HL-60 (cell line): ENCODE data around the gene DIS3L2.

Experiments used
- DNase-seq, 2 experiments: peaks; one replicate each; pipeline ENCODE4 v3.0.0-alpha.2; 2010 to 2020; ENCODE audit warnings: low read depth in 1 of 2, low spot score in 1 of 2
- H3K27ac ChIP-seq: fragments of 250-450 bp; sonication (Bioruptor Pico); replicated peaks from 2 replicates; pipeline ENCODE4 v1.5.1; 2020; ENCODE audit warnings: mild to moderate bottlenecking, moderate library complexity
- H3K27me3 ChIP-seq: fragments of 250-450 bp; sonication (Bioruptor Pico); 2 replicates; pipeline ENCODE4 v1.5.1; 2021; ENCODE audit warnings: mild to moderate bottlenecking, moderate library complexity; ENCODE audit not compliant: insufficient read depth, poor library complexity, severe bottlenecking
- H3K4me3 ChIP-seq: replicated peaks from 2 replicates; pipeline ENCODE4 v1.5.1; 2011; ENCODE audit warnings: mild to moderate bottlenecking, control low read depth, low read length; ENCODE audit not compliant: insufficient read depth
- GABPA ChIP-seq: IDR thresholded peaks from 2 replicates; pipeline ENCODE4 v1.6.1; 2012; ENCODE audit warnings: low read depth
- POLR2AphosphoS5 ChIP-seq: IDR thresholded peaks from 2 replicates; pipeline ENCODE4 v1.6.1; 2012; ENCODE audit warnings: low read depth
- SPI1 ChIP-seq: IDR thresholded peaks from 2 replicates; pipeline ENCODE4 v1.6.1; 2012; ENCODE audit warnings: low read depth, mild to moderate bottlenecking, borderline replicate concordance
- TF ChIP-seq, protein P1 (sequence below): IDR thresholded peaks from one replicate; pipeline ENCODE4 v1.5.1; 2011; ENCODE audit warnings: low read length, control low read depth, inconsistent platforms; ENCODE audit not compliant: insufficient read depth
- TF ChIP-seq, protein P2 (sequence below): IDR thresholded peaks from 2 replicates; pipeline ENCODE4 v1.6.1; 2012; ENCODE audit warnings: low read depth; ENCODE audit not compliant: insufficient replicate concordance

The DIS3L2 gene

DNA sequence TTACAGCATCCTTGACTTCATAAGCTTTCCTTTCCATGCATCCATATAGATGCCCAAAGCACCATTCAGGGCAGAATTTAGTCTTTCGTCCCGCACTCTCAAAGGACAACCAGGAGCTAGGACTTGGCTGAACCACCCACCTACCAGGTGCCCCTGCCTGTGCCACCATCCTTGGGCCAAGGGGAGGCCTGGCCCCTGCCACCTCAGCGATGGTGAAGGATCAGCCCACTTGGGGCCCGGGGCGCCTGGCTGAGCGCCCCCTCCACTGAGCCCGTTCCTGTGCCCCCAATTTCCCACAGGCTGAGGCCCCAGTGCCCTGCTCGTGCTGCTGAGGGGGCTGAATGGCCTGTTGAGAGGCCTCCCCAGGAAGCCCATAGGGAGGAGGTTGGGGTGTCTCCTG, 383.7 kb downstream of the DIS3L2 start:
- TF ChIP-seq, protein P1, sequence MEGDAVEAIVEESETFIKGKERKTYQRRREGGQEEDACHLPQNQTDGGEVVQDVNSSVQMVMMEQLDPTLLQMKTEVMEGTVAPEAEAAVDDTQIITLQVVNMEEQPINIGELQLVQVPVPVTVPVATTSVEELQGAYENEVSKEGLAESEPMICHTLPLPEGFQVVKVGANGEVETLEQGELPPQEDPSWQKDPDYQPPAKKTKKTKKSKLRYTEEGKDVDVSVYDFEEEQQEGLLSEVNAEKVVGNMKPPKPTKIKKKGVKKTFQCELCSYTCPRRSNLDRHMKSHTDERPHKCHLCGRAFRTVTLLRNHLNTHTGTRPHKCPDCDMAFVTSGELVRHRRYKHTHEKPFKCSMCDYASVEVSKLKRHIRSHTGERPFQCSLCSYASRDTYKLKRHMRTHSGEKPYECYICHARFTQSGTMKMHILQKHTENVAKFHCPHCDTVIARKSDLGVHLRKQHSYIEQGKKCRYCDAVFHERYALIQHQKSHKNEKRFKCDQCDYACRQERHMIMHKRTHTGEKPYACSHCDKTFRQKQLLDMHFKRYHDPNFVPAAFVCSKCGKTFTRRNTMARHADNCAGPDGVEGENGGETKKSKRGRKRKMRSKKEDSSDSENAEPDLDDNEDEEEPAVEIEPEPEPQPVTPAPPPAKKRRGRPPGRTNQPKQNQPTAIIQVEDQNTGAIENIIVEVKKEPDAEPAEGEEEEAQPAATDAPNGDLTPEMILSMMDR = no peak
- TF ChIP-seq POLR2AphosphoS5 (no peak), SPI1 (no peak), GABPA (no peak)
- TF ChIP-seq, protein P2, sequence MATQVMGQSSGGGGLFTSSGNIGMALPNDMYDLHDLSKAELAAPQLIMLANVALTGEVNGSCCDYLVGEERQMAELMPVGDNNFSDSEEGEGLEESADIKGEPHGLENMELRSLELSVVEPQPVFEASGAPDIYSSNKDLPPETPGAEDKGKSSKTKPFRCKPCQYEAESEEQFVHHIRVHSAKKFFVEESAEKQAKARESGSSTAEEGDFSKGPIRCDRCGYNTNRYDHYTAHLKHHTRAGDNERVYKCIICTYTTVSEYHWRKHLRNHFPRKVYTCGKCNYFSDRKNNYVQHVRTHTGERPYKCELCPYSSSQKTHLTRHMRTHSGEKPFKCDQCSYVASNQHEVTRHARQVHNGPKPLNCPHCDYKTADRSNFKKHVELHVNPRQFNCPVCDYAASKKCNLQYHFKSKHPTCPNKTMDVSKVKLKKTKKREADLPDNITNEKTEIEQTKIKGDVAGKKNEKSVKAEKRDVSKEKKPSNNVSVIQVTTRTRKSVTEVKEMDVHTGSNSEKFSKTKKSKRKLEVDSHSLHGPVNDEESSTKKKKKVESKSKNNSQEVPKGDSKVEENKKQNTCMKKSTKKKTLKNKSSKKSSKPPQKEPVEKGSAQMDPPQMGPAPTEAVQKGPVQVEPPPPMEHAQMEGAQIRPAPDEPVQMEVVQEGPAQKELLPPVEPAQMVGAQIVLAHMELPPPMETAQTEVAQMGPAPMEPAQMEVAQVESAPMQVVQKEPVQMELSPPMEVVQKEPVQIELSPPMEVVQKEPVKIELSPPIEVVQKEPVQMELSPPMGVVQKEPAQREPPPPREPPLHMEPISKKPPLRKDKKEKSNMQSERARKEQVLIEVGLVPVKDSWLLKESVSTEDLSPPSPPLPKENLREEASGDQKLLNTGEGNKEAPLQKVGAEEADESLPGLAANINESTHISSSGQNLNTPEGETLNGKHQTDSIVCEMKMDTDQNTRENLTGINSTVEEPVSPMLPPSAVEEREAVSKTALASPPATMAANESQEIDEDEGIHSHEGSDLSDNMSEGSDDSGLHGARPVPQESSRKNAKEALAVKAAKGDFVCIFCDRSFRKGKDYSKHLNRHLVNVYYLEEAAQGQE = no peak
- Histone ChIP-seq H3K4me3 (no peak overlapping the region), H3K27me3 (peaks cover 12% of the 10 kb centered on the region), H3K27ac (no peak overlapping the region)
- no peak for DNase-seq

DNA sequence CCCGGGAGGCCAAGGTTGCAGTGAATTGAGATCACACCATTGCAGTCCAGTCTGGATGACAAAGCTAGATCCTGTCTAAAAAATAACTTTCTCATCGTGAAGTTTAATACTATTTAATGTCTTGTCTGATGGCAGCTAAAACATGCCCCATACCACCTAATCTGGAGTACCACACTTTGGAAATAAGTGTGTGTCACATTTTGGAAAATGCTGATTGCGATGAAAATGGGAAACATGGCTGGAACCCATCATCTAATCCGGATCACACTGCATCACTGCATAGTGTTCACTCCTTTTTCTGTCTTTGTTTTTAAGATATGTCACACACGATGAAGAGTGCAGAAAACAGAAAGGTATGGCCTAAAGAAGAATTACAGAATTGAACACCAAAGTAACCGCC, 385.9 kb downstream of the DIS3L2 start:
- TF ChIP-seq, protein P1 = no peak
- TF ChIP-seq POLR2AphosphoS5 = no peak
- TF ChIP-seq SPI1 = no peak
- TF ChIP-seq, protein P2 = no peak
- TF ChIP-seq GABPA = no peak
- Histone ChIP-seq H3K4me3 (no peak overlapping the region), H3K27ac (no peak overlapping the region), H3K27me3 (peaks cover 31% of the 10 kb centered on the region)
- DNase-seq = no peak

DNA sequence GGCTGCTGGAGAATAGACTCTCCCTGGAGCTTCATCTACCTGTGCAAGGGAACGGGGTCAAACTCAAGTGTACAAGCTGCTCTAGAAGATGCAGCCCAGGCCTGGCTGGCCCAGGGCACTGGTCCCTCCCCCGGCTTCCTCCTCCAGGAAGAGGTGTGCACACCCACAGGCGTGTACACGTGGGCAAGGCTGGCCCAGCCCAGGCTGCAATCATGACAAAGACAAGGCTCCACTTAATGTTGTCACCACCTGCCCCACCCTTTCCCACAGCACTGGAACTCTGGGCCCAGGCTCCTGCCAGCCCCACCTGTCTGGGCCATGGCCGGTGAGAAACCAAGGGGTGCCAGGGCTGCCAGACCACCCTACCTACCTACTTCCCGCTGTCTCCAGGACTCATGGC, 387.4 kb downstream of the DIS3L2 start:
- no peak for DNase-seq
- Histone ChIP-seq H3K4me3 (no peak overlapping the region), H3K27me3 (peaks cover 36% of the 10 kb centered on the region), H3K27ac (no peak overlapping the region)
- TF ChIP-seq POLR2AphosphoS5 (no peak), SPI1 (no peak), GABPA (no peak)
- TF ChIP-seq, protein P1 = no peak
- TF ChIP-seq, protein P2 = no peak
